Measurements from ENCODE around the gene CSNK1G2.

Gene CSNK1G2

GRCh38 chr19:1914826-1915341, 26.1 kb upstream of the CSNK1G2 start:
- H3K4me2 ChIP-seq (ENCODE audit: low read length): no peak overlapping the region
- no peak overlapping the region for H3K4me3 ChIP-seq (ENCODE audit: low read depth, low read length)
- H3K9ac ChIP-seq: no peak overlapping the region
- H3K9me3 ChIP-seq (ENCODE audit: control insufficient read depth, low read length): no peaks in the 10 kb centered on the region
- no peak for TF ChIP-seq CTCF (IDR thresholded peaks at IDR 0.05)
- no peaks in the 10 kb centered on the region for H3K4me1 ChIP-seq
- no peaks in the 10 kb centered on the region for H3K36me3 ChIP-seq (ENCODE audit: control insufficient read depth, insufficient read depth, low read length)
- peaks cover 2% of the 10 kb centered on the region for H3K79me2 ChIP-seq
- H3K27ac ChIP-seq: no peak overlapping the region
- H2AFZ ChIP-seq: no peak overlapping the region
- H3K27me3 ChIP-seq (ENCODE audit: control insufficient read depth, insufficient read depth, low read length): no peaks in the 10 kb centered on the region

GRCh38 chr19:1917146-1917545, 23.8 kb upstream of the CSNK1G2 start:
- no peaks in the 10 kb centered on the region for H3K36me3 ChIP-seq (ENCODE audit: control insufficient read depth, insufficient read depth, low read length)

GRCh38 chr19:1917926-1918325, 23.0 kb upstream of the CSNK1G2 start:
- no peak overlapping the region for H3K4me2 ChIP-seq (ENCODE audit: low read length)
- H3K36me3 ChIP-seq (ENCODE audit: control insufficient read depth, insufficient read depth, low read length): no peaks in the 10 kb centered on the region

More at GRCh38 chr19:1917146-1917545, 23.8 kb upstream of the CSNK1G2 start:
- no peak for TF ChIP-seq CTCF (IDR thresholded peaks at IDR 0.05)
- peaks cover 2% of the 10 kb centered on the region for H3K79me2 ChIP-seq
- no peak overlapping the region for H3K4me3 ChIP-seq (ENCODE audit: low read depth, low read length)
- no peaks in the 10 kb centered on the region for H3K4me1 ChIP-seq
- H2AFZ ChIP-seq: no peak overlapping the region
- no peaks in the 10 kb centered on the region for H3K27me3 ChIP-seq (ENCODE audit: control insufficient read depth, insufficient read depth, low read length)
- no peaks in the 10 kb centered on the region for H3K9me3 ChIP-seq (ENCODE audit: control insufficient read depth, low read length)
- H3K4me2 ChIP-seq (ENCODE audit: low read length): no peak overlapping the region
- H3K9ac ChIP-seq: no peak overlapping the region
- H3K27ac ChIP-seq: no peak overlapping the region

GRCh38 chr19:1918975-1919374, 22.0 kb upstream of the CSNK1G2 start:
- Histone ChIP-seq H3K9me3 (ENCODE audit: control insufficient read depth, low read length) (no peaks in the 10 kb centered on the region), H3K36me3 (ENCODE audit: control insufficient read depth, insufficient read depth, low read length) (no peaks in the 10 kb centered on the region), H3K4me2 (ENCODE audit: low read length) (no peak overlapping the region), H3K4me3 (ENCODE audit: low read depth, low read length) (no peak overlapping the region), H3K27me3 (ENCODE audit: control insufficient read depth, insufficient read depth, low read length) (no peaks in the 10 kb centered on the region), H3K4me1 (no peaks in the 10 kb centered on the region), H3K9ac (no peak overlapping the region), H3K27ac (no peak overlapping the region), H2AFZ (no peak overlapping the region), H3K79me2 (no peaks in the 10 kb centered on the region)
- TF ChIP-seq CTCF (IDR thresholded peaks at IDR 0.05): no peak

More at GRCh38 chr19:1917926-1918325, 23.0 kb upstream of the CSNK1G2 start:
- TF ChIP-seq CTCF (IDR thresholded peaks at IDR 0.05): no peak
- Histone ChIP-seq H3K27me3 (ENCODE audit: control insufficient read depth, insufficient read depth, low read length) (no peaks in the 10 kb centered on the region), H2AFZ (no peak overlapping the region), H3K27ac (no peak overlapping the region), H3K9ac (no peak overlapping the region), H3K79me2 (peaks cover 2% of the 10 kb centered on the region), H3K9me3 (ENCODE audit: control insufficient read depth, low read length) (no peaks in the 10 kb centered on the region), H3K4me1 (no peaks in the 10 kb centered on the region), H3K4me3 (ENCODE audit: low read depth, low read length) (no peak overlapping the region)

- no peaks in the 10 kb centered on the region for H3K9me3 ChIP-seq (ENCODE audit: control insufficient read depth, low read length)
- no peak overlapping the region for H2AFZ ChIP-seq
- H3K36me3 ChIP-seq (ENCODE audit: control insufficient read depth, insufficient read depth, low read length): no peaks in the 10 kb centered on the region
- H3K4me2 ChIP-seq (ENCODE audit: low read length): no peak overlapping the region
- H3K4me3 ChIP-seq (ENCODE audit: low read depth, low read length): no peak overlapping the region
- H3K27me3 ChIP-seq (ENCODE audit: control insufficient read depth, insufficient read depth, low read length): no peaks in the 10 kb centered on the region
- no peak overlapping the region for H3K27ac ChIP-seq
- no peak for TF ChIP-seq CTCF (IDR thresholded peaks at IDR 0.05)
- no peaks in the 10 kb centered on the region for H3K4me1 ChIP-seq
- no peaks in the 10 kb centered on the region for H3K79me2 ChIP-seq
- no peak overlapping the region for H3K9ac ChIP-seq
These were observed 20.3 kb upstream of the CSNK1G2 start for GRCh38 chr19:1920644-1921043.

Measured in parathyroid adenoma (tissue), 2 donors.